Sigmoid colon (tissue), 4 donors: ENCODE measurements around the gene CRNKL1.
A peak's percentile ranks its signal among the peaks of the same experiment; 100 is the strongest.

ENCODE experiments used
- EP300 ChIP-seq, 4 donors: sonication (generic); formaldehyde crosslinking; IDR thresholded peaks; one replicate each; pipeline ENCODE4 v1.6.1; 2017; ENCODE audit warnings: antibody characterized with exemption in 4 of 4
- POLR2A ChIP-seq, 2 donors: fragments of 450-650 bp; IDR thresholded peaks; one replicate each; pipeline ENCODE4 v1.6.1; 2016; ENCODE audit warnings: antibody characterized with exemption in 2 of 2, mild to moderate bottlenecking in 2 of 2, moderate library complexity in 2 of 2
- POLR2AphosphoS5 ChIP-seq, 4 donors: sonication (generic); formaldehyde crosslinking; IDR thresholded peaks; one replicate each; pipeline ENCODE4 v1.6.1; 2017; ENCODE audit warnings: antibody characterized with exemption in 4 of 4
- TF ChIP-seq, protein P1 (sequence below), 4 experiments: fragments of 450-650 bp in 3 of 4; fragments of 200-600 bp in 1 of 4; IDR thresholded peaks; one replicate each; pipeline ENCODE4 v1.5.1; 2016 to 2019; ENCODE audit warnings: antibody characterized with exemption in 4 of 4, mild to moderate bottlenecking in 3 of 4, moderate library complexity in 2 of 4

GRCh38 chr20:19995220-19995863 is 56.9 kb downstream of the CRNKL1 start:
- TF ChIP-seq, protein P1, sequence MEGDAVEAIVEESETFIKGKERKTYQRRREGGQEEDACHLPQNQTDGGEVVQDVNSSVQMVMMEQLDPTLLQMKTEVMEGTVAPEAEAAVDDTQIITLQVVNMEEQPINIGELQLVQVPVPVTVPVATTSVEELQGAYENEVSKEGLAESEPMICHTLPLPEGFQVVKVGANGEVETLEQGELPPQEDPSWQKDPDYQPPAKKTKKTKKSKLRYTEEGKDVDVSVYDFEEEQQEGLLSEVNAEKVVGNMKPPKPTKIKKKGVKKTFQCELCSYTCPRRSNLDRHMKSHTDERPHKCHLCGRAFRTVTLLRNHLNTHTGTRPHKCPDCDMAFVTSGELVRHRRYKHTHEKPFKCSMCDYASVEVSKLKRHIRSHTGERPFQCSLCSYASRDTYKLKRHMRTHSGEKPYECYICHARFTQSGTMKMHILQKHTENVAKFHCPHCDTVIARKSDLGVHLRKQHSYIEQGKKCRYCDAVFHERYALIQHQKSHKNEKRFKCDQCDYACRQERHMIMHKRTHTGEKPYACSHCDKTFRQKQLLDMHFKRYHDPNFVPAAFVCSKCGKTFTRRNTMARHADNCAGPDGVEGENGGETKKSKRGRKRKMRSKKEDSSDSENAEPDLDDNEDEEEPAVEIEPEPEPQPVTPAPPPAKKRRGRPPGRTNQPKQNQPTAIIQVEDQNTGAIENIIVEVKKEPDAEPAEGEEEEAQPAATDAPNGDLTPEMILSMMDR (IDR thresholded peaks at IDR 0.05): peak; percentile 49 to 83 (median 72)
- no peak for TF ChIP-seq EP300 (IDR thresholded peaks at IDR 0.05)
- TF ChIP-seq POLR2A (IDR thresholded peaks at IDR 0.05): no peak
- no peak for TF ChIP-seq POLR2AphosphoS5 (IDR thresholded peaks at IDR 0.05)
